Glutamatergic neuron (in vitro differentiated cells): ENCODE results near the gene SIK3. TPM values are rescaled to one million over a fixed set of nuclear protein-coding genes. Genes with fewer than 3 reads are reported as not detected.
"Not testable (repeated sequence)": the region's sequence is repeated elsewhere in the genome, so short reads cannot be mapped to it uniquely, and the experiment has no call there.

Source experiments
- DNase-seq: peaks from one replicate; pipeline ENCODE4 v3.0.0; 2022
- H3K27ac Mint-ChIP-seq: one replicate; pipeline ENCODE4 v1.8.0; 2020; ENCODE audit warnings: mild to moderate bottlenecking, mixed read lengths, inconsistent platforms; ENCODE audit not compliant: unreplicated experiment
- H3K27me3 Mint-ChIP-seq: one replicate; pipeline ENCODE4 v1.8.0; 2020; ENCODE audit warnings: mild to moderate bottlenecking, moderate library complexity, mixed read lengths, inconsistent platforms; ENCODE audit not compliant: unreplicated experiment
- H3K36me3 Mint-ChIP-seq: one replicate; pipeline ENCODE4 v1.8.0; 2020; ENCODE audit warnings: mild to moderate bottlenecking, mixed read lengths, inconsistent platforms; ENCODE audit not compliant: unreplicated experiment
- H3K4me1 Mint-ChIP-seq: one replicate; pipeline ENCODE4 v1.8.0; 2020; ENCODE audit warnings: mild to moderate bottlenecking, low read depth, mixed read lengths, inconsistent platforms; ENCODE audit not compliant: unreplicated experiment
- H3K4me3 Mint-ChIP-seq: one replicate; pipeline ENCODE4 v1.8.0; 2020; ENCODE audit warnings: mild to moderate bottlenecking, mixed read lengths, inconsistent platforms; ENCODE audit not compliant: unreplicated experiment
- H3K9me3 Mint-ChIP-seq: one replicate; pipeline ENCODE4 v1.8.0; 2020; ENCODE audit warnings: mild to moderate bottlenecking, moderate library complexity, mixed read lengths, inconsistent platforms; ENCODE audit not compliant: unreplicated experiment
- total RNA-seq: library from RNA; stranded (reverse); fragmentation: NEBNext Ultra II Directional; extraction: Animal tissue kit (Norgen Biotek cat#: 25700); gene quantifications from one replicate; pipeline ENCODE4 v1.2.1, GENCODE V29; 2021; ENCODE audit not compliant: unreplicated experiment
- TF ChIP-seq, protein P1 (sequence below): fragments of 200-600 bp; sonication (generic); IDR thresholded peaks from one replicate; pipeline ENCODE4 v1.5.0; 2021; ENCODE audit not compliant: partially characterized antibody, unreplicated experiment

Gene SIK3
- total RNA-seq, 1 donor from 2014 or later: 22.2 TPM

DNA sequence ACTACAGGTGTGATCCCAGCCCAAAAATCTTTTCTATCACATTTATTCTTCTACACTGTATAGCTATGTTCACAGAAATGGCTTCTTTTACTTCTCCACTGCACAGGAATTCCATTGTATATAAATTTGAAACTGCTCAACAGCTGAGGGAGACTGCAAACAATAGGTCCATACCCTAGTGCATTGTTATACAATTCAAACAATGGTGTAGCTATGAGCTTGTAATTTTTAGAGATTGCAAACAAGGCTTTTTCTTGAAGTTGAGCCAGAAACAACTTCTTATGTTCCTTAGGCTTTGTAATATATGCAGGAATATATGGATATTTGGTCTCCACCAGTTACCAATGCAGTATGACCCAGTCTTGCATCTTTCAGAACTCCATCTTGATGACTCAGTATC is 19.5 kb upstream of the SIK3 start:
- Mint-ChIP-seq H3K27me3 (peaks cover 2% of the 10 kb centered on the region), H3K27ac (no peak overlapping the region), H3K4me1 (no peaks in the 10 kb centered on the region), H3K4me3 (no peak overlapping the region), H3K9me3 (no peaks in the 10 kb centered on the region), H3K36me3 (no peaks in the 10 kb centered on the region)
- no peak for DNase-seq
- TF ChIP-seq, protein P1, sequence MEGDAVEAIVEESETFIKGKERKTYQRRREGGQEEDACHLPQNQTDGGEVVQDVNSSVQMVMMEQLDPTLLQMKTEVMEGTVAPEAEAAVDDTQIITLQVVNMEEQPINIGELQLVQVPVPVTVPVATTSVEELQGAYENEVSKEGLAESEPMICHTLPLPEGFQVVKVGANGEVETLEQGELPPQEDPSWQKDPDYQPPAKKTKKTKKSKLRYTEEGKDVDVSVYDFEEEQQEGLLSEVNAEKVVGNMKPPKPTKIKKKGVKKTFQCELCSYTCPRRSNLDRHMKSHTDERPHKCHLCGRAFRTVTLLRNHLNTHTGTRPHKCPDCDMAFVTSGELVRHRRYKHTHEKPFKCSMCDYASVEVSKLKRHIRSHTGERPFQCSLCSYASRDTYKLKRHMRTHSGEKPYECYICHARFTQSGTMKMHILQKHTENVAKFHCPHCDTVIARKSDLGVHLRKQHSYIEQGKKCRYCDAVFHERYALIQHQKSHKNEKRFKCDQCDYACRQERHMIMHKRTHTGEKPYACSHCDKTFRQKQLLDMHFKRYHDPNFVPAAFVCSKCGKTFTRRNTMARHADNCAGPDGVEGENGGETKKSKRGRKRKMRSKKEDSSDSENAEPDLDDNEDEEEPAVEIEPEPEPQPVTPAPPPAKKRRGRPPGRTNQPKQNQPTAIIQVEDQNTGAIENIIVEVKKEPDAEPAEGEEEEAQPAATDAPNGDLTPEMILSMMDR: no peak

DNA sequence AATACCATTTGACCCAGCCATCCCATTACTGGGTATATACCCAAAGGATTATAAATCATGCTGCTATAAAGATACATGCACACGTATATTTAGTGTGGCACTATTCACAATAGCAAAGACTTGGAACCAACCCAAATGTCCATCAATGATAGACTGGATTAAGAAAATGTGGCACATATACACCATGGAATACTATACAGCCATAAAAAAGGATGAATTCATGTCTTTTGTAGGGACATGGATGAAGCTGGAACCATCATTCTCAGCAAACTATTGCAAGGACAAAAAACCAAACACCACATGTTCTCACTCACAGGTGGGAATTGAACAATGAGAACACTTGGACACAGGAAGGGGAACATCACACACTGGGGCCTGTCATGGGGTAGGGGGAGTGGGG is 14.7 kb upstream of the SIK3 start:
- not testable (repeated sequence) for DNase-seq, H3K27ac Mint-ChIP-seq, H3K4me3 Mint-ChIP-seq, H3K27me3 Mint-ChIP-seq, H3K36me3 Mint-ChIP-seq, H3K4me1 Mint-ChIP-seq, H3K9me3 Mint-ChIP-seq

DNA sequence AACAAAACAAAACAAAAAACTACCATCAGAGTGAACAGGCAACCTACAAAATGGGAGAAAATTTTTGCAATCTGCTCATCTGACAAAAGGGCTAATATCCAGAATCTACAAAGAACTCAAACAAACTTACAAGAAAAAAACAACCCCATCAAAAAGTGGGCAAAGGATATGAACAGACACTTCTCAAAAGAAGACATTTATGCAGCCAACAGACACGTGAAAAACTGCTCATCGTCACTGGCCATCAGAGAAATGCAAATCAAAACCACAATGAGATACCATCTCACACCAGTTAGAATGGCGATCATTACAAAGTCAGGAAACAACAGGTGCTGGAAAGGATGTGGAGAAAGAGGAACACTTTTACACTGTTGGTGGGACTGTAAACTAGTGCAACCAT is 14.3 kb upstream of the SIK3 start:
- H3K9me3 Mint-ChIP-seq, H3K36me3 Mint-ChIP-seq, H3K27ac Mint-ChIP-seq, H3K27me3 Mint-ChIP-seq, DNase-seq, H3K4me3 Mint-ChIP-seq, H3K4me1 Mint-ChIP-seq: not testable (repeated sequence)

DNA sequence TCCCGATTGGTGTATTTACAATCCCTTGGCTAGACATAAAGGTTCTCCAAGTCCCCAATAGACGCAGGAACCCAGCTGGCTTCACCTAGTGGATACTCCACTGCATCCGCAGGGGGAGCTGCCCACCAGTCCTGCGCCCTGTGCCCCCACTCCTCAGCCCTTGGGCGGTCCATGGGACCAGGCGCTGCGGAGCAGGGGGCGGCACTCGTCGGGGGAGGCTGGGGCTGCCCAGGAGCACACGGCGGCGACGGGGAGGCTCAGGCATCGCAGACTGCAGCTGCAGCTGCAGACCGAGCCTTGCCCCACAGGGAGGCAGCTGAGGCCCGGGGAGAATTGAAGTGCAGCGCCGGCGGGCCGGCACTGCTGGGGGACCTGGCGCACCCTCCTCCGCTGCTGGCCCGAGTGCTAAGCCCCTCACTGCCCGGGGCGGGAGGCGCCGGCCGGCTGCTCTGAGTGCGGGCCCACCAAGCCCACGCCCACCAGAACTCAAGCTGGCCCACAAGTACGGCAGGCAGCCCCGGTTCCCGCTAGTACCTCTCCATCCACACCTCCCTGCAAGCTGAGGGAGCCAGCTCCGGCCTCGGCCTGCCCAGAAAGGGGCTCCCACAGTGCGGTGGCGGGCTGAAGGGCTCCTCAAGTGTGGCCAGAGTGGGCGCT is 12.2 kb upstream of the SIK3 start:
- Mint-ChIP-seq H3K4me1 (no peaks in the 10 kb centered on the region), H3K4me3 (no peak overlapping the region), H3K9me3 (peaks cover 1% of the 10 kb centered on the region), H3K27ac (no peak overlapping the region), H3K27me3 (no peaks in the 10 kb centered on the region), H3K36me3 (no peaks in the 10 kb centered on the region)
- TF ChIP-seq, protein P1: no peak
- no peak for DNase-seq

DNA sequence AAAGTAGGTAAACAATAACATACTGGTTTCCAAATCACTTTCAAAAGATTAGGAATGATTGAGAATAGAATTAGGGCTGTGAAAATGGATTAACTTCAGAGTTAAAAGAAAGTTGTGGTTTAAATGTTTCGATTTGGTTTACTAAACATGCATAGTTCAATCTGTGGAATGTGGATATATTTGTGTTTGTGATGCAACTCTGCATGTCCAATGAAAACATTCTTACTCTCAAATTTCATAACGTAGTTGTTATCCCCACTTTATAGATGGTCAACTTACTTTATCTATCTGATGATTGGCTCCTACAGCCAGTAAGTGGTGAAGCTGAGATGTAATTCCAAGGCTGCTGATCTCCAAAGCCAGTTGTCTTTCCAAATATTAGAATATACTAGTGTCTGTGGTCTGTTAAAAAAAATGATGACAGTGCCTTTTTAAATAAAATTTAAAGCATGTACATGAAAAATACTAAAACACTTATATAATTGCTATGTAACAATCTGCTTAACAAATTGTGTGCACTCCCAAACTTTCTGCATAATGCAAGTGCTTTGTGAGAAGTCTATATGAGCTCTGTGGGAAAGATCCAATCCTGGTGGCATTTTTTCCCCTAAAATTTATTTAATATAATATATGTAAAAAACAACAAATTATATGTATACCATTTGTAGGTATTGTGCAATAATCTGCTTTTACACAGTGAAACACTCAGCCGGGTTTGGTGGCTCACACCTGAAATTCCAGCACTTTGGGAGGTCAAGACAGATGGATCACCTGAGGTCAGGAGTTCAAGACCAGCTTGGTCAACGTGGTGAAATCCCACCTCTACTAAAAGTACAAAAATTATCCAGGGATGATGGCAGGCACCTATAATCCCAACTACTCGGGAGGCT is 9.7 kb upstream of the SIK3 start:
- H3K36me3 Mint-ChIP-seq: no peaks in the 10 kb centered on the region
- TF ChIP-seq, protein P1: no peak
- no peak overlapping the region for H3K27ac Mint-ChIP-seq
- H3K4me1 Mint-ChIP-seq: no peaks in the 10 kb centered on the region
- peaks cover 1% of the 10 kb centered on the region for H3K9me3 Mint-ChIP-seq
- no peaks in the 10 kb centered on the region for H3K27me3 Mint-ChIP-seq
- DNase-seq: no peak
- no peak overlapping the region for H3K4me3 Mint-ChIP-seq

DNA sequence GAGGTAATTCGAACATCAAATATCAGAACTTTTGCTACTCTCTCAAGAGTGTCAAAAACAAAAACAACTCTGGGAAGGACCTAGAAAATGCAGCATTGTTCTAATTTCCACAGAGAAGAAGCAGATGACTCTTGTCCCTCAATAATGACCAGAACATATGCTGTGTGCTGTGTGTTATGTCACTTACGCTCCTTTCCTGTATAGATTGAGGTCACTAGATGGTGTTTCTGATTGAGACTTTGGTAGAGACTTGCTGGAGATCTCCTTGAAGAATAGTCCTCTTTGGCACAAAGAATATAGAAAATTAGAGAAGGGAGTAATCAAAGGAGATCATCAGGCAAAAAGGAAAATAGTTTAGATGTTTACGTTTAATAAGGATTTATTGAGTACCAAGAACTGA is 2.3 kb upstream of the SIK3 start:
- TF ChIP-seq, protein P1: no peak
- peaks cover 7% of the 10 kb centered on the region for H3K27me3 Mint-ChIP-seq
- peaks cover 3% of the 10 kb centered on the region for H3K9me3 Mint-ChIP-seq
- no peak overlapping the region for H3K27ac Mint-ChIP-seq
- H3K4me1 Mint-ChIP-seq: peaks cover 19% of the 10 kb centered on the region
- no peak for DNase-seq
- no peak overlapping the region for H3K4me3 Mint-ChIP-seq
- no peaks in the 10 kb centered on the region for H3K36me3 Mint-ChIP-seq
